Midbrain (tissue), 1 donor: ENCODE results near the gene AKR1C8.
"Not testable (repeated sequence)": the region's sequence is repeated elsewhere in the genome, so short reads cannot be mapped to it uniquely, and the experiment has no call there.

Experiments used
- DNase-seq: peaks from one replicate; lab custom pipeline; 2025; lab: John Stamatoyannopoulos, UW

The AKR1C8 gene

DNA sequence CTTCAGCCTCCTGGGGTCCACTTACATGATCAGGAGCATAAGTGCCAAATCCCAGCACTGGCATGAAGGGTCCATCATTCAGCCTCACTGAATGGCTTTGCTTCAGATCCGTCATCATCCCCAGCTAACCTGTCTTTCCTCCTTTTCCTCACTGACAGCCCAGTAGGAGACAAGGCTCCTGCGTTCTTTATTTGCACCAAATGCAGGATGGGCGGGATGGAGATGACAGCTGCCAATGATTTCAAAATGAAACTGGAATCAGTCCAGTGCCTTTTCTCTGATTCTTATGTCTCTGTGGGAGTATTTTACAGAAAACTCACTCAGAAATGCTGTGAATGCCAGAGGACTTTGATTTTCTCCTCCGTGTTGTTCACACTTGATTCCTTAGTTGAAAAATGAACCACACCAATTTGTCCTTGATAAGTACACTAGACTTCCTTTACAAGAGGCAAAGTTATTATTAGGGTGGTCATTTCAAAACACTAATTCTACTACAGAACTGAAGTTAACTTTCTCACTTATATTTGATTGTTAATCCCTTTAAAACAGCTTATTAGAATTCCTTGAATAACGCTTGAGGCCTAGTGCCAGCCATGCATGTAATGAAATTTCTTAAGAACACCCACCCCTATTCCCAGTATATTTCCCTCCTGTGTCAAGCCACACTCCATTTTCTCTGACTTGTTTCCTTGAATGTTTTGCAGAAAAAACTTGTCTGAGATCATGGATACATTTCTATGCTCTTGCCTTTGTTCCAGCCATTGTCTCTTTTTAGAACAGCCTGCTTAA is at the start of gene AKR1C8:
TSS of gene AKR1C8 (minus strand) at position 164 of the 789 bp plus-strand sequence. CDS start at position 118, 46 bp downstream.
- DNase-seq = no peak

DNA sequence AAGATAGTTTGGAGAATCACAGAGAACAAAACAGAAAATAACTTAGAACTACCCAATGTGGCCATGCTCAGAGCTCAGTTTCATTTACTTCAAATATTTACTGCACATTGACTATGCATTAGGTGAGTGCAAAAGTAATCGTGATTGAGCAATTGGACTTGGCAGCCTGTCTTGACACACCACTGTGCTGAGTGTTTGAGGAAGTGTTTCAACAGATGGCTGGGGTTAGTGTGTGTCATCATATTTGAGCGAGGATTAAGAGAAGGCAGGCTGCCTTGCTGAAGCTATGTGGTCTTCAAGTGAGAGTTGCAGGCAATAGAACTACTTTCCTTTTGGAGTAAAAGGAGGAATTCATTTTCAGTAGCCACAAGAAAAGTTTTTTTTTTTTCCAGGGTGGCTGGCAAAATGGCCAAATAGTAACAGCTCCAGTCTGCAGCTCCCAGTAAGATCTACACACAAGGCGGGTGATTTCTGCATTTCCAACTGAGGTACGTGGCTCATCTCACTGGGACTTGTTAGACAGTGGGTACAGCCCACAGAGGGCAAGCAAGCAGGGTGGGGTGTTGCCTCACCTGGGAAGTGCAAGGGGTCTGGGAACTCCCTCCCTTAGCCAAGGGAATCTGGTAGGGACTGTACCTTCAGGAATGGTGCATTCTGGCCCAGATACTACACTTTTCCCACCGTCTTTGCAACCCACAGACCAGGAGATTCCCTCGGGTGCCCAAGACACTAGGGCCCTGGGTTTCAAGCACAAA is 49.3 kb upstream of the AKR1C8 start:
- DNase-seq = no peak

DNA sequence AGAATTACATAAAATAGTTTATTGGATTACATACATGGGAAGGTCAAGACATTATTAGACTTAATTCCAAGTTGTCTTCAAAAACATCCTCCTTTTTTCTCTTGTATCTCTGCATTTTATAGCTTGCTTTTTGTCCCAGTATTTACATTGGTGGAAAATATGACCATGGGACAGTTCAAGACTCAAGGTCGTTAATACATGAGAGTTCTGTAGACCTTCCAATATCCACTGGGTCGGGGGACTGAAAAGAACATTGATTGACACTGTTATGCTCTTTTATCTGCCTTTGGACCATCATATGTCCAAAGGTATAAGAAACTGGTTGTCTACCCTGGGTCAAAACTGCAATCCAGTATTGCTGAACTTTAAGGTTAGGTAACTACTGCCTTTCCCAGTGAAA is 48.4 kb upstream of the AKR1C8 start:
- no peak for DNase-seq

DNA sequence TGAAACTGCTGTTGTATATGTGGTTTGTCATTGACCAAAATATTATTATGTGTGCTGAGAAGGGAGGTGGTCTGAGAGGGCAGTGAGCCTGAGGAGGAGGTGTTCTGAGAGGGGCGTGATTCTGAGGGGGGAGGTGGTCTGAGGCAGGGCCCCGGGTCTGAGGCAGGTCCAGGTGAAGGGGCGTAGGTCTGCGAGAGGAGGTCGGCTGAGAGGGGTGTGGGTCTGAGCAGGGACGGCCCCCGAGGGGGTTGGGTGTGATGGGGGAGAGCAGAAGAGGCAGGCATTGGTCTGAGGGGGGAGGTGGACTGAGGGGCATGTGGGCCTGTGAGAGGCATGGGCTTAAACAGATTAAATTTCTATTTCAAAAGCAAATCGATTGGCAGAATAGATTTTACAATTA is 44.1 kb upstream of the AKR1C8 start:
- DNase-seq = no peak

DNA sequence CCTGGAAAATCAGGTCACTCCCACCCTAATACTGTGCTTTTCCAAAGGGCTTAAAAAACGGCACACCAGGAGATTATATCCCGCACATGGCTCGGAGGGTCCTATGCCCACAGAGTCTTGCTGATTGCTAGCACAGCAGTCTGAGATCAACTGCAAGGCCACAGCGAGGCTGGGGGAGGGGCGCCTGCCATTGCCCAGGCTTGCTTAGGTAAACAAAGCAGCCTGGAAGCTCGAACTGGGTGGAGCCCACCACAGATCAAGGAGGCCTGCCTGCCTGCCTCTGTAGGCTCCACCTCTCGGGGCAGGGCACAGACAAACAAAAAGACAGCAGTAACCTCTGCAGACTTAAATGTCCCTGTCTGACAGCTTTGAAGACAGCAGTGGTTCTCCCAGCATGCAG is 38.0 kb upstream of the AKR1C8 start:
- not testable (repeated sequence) for DNase-seq

DNA sequence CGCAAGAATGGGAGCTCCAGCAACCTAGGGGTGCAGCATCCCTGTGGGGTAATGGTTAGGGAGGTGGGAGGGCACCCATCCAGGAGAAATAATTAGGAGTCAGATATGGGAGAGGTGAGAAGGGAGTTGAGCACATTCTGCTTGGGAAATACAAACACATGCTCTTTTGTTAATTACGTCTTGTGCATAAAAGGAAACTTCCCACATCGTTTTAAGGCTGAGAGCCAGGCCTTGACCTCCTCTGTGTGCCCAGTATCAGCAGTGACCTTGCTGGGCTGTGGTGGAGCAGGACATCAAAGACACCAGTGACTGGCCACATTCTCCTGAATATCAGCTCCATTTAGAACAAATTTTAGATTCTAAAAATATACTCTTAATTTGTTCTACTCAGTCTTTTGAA is 34.3 kb upstream of the AKR1C8 start:
- no peak for DNase-seq

DNA sequence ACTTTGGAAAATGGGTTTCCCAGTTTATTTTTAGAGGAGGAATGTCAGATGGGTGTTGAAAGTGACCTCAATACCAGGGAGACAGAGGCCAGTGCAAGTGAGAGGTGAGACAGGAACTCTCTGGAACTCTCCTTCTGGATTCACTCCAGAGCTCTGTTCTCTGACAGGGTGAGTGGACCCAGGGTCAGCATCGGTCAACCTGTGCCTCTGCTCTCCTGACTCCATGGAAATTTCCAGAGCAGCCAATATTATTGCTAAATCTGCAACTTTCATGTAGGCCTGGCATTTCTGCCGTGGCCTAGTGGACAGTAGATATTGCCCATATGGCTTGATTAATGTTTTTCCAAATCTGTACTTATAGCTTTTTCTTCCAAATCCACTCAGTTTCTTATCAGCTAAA is 31.9 kb upstream of the AKR1C8 start:
- DNase-seq = no peak

DNA sequence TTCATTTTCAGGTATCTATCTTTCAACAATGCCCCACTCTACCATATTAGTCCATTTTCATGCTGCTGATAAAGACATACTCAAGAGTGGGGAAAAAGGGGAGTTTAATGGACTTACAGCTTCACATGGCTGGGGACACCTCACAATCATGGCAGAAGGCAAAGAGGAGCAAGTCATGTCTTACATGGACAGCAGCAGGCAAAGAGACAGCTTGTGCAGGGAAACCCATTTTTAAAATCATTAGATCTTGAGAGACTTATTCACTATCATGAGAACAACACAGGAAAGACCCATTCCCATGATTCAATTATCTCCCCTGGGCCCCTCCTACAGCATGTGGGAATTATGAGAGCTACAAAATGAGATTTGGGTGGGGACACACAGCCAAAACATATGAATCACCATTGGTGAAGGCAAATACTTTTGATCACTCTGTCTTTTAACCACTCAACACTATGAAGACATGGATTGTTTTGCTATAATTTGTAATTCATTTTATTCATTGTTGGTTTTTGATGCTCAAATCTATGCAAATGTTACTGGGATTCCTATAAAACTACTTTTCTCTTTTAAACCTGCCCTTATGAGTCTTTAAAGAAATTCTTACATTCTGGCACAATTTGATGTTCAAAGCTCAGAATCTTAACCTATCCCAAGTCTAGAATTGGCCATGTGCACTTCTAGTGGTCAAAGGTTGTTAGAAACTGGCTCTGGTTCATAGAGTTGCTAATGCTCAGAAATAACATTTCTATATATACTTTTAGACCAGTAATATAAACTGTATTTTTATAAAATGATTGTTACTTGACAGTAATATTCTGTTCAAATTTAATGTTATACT is 27.0 kb upstream of the AKR1C8 start:
- no peak for DNase-seq

DNA sequence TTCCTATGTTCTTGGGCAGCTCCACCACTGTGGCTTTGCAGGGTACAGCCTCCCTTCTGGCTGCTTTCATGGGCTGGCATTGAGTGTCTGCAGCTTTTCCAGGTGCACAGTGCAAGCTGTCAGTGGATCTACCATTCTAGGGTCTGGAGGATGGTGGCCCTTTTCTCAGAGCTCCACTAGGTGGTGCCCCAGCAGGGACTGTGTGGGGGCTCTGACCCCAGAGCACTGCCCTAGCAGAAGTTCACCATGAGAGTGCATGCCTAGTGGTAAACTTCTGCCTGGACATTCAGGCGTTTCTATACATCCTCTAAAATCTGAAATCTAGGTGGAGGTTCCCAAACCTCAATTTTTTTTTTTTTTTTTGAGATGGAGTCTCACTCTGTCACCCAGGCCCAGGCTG is 25.3 kb upstream of the AKR1C8 start:
- DNase-seq = not testable (repeated sequence)

DNA sequence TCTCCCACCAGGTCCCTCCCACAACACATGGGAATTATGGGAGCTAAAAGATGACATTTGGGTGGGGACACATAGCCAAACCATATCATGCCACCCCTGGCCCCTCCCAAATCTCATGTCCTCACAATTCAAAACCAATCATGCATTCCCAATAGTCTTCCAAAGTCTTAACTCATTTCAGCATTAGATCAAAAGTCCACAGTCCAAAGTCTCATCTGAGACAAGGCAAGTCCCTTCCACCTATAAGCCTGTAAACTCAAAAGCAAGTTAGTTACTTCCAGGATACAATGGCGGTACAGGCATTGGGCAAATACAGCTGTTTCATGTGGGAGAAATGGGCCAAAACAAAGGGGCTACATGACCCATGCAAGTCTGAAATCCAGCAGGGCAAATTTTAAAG is 24.8 kb upstream of the AKR1C8 start:
- DNase-seq = not testable (repeated sequence)

DNA sequence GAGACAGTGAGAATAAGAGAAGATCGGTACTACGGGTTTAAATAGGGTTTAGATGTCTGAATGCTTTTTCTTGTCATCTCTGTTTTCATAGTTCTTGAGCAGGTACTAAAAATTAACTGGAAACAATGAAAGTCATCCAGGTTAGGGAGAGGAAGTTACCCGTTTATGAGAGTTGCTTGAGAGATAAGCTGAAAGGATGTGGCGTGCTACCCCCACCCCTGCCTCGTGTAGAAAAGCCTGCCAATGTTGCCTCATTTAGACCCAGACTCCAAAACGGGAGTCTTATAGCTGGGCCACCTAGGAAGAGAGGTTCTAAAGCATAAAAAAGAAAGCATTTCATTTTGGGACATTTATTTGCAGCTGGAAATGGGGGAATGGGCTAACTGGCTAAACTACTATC is 21.8 kb upstream of the AKR1C8 start:
- DNase-seq = no peak

DNA sequence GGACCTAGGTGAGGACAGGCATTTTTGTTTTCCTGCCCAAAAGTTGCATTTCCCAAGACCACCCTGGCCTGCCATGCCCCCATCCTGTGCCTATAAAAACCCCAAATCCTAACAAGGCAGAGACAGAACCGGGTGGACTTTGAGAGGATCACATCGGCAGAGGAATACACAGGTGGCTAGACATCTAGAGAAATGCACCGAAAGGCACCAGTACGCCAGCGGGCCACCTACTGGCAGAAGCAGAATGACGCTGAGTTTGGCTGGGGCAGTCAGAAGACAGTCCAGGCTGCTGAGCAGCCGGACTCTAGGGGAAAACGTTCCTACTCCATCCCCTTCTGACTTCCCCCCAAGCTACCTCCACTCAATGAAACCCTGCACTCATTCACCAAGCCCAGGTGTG is 14.4 kb upstream of the AKR1C8 start:
- no peak for DNase-seq

DNA sequence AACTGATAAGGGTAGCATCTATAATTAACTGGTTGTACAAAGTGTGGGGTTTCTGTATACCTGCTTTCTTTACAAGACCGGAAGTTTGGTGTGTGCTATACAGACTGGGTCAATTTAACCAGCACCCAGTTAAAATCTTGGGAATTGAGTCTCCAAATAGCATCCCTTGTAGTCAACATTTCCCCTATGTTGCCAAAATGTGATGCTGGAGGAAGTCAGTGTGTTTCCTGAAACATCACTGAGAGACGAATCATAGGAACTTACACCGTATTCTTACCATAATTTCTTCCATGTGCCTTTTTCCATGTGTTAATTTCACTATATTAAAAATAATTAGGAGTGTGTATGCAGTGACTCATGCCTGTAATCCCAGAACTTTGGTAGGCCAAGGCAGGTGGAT is 13.4 kb upstream of the AKR1C8 start:
- no peak for DNase-seq

DNA sequence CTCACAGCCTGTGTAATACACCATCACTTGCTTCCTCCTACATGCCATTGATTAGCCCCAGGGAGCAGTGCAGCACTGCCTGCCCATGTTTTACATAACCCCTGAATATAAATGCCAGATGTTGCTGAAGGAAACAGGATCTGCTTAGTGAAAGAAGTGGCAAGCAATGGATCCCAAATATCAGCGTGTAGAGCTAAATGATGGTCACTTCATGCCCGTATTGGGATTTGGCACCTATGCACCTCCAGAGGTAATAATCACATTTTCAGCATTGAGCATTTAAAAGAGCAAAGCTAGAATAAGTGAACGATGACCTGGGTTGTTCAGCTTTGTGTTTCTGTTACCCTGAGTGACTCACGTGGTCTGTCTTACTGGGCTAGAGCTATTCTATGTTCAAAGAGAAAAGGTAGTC is 11.8 kb upstream of the AKR1C8 start, which contains the start of gene AKR1C4:
TSS of gene AKR1C4 (plus strand) at position 136 of the 412 bp plus-strand sequence. CDS start at position 167, 31 bp downstream.
- DNase-seq = no peak

DNA sequence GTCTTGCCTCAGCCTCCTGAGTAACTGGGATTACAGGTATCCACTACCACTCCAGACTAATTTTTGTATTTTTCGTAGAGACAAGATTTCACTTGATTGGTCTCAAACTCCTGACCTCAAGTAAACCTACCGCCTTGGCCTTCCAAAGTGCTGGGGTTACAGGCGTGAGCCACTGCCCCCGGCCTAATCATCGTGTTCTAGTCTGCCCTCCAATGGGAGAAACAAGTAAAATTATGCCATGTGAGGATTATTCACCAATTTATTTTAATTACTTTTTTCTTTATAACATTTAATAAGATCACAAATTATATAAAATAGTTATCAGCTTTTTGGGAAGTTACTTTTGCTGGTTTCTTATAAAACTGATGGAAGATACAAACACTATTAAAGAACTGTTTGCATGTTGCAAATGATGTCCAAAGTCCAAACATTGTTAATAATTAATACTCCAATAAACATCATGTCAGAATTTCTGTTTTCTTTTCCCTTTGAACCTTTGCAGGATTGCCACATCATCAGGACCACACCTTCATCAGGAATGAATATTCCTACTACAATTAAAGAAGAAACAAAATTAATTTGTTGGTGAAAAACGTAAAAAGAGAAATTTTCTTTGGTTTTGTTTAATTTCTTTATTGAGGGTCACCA is 10.9 kb upstream of the AKR1C8 start:
- DNase-seq = no peak

DNA sequence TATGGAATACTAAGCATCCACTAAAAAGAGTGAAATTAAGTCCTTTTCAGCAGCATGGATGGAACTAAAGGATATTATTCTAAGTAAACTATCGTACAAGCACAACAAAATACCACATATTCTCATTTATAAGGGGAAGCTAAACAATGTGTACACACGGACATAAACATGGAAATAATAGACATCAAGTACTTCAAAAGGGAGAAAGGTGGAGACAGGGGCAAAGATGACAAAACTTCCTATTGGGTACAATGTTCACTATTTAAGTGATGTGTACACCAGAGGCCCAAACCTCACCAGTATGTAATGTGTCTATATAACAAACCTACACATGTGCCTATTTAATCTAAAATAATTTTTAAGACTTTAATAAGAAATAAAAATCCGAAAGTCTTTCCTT is 9.5 kb upstream of the AKR1C8 start:
- no peak for DNase-seq

DNA sequence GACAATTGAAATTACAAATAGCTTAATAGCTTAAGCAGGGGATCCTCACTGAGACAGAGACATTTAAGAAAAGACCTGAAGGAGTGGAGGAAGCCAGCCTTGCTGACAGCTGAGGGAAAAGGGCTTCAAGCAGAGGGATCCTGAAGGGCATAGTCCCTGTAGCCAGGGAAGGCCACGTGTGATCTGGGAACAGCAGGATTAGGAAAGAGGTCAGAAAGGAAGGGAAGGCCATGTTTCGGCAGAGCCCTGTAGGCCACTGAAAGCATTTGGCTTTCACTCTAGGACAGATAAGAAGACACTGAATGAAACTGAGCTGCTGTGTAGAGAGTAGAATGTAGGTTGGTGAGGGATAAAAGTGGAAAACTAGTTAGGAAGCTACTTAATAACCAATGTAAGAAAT is 3.4 kb upstream of the AKR1C8 start:
- DNase-seq = no peak

DNA sequence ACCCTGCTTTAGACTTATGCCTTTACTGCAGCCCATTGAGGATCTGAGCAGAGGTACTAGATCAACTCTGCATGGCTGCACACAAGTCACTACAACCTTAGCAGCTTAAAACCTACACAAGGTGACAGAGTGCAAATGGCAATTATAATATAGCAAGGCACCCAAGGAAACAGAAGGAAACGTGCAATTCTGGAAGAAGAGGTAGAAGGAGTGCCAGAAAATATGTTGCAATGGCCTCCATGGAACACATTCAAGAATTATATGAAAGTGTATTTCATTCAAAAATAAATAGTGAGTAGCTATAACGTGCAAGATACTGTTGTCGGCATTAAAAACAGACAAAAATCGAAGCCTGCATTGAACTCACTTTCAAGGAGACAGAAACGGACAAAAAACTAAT is 2.9 kb upstream of the AKR1C8 start:
- DNase-seq = no peak

DNA sequence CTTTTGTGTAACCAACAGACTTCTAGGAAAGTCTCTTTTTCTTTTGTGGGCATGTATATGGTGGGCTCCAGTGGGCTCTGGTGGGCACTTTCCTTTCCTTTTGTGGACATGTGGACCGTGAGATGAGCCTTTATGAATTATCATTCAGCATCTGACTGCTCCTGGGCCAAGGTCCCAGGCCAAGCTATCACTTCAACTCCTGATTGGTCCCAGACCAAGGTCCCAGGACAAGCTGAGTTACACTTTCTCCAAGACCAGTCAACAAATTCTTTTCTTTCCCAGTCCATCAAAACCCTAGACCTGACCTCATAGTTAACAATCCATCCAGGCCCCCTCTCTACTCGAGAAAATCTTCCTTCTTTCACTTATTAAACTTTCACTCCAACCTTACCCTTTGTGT is 1.0 kb downstream of the AKR1C8 start:
- no peak for DNase-seq

DNA sequence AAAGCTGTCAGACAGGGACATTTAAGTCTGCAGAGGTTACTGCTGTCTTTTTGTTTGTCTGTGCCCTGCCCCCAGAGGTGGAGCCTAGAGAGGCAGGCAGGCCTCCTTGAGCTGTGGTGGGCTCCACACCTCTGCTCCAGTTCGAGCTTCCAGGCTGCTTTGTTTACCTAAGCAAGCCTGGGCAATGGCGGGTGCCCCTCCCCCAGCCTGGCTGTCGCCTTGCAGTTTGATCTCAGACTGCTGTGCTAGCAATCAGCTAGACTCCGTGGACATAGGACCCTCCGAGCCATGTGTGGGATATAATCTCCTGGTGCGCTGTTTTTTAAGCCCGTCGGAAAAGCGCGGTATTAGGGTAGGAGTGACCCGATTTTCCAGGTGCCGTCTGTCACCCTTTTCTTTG is 4.4 kb downstream of the AKR1C8 start:
- not testable (repeated sequence) for DNase-seq

DNA sequence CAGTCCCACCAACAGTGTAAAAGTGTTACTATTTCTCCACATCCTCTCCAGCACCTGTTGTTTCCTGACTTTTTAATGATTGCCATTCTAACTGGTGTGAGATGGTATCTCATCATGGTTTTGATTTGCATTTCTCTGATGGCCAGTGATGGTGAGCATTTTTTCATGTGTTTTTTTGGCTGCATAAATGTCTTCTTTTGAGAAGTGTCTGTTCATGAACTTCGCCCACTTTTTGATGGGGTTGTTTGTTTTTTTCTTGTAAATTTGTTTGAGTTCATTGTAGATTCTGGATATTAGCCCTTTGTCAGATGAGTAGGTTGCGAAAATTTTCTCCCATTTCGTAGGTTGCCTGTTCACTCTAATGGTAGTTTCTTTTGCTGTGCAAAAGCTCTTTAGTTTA is 9.4 kb downstream of the AKR1C8 start:
- DNase-seq = not testable (repeated sequence)

DNA sequence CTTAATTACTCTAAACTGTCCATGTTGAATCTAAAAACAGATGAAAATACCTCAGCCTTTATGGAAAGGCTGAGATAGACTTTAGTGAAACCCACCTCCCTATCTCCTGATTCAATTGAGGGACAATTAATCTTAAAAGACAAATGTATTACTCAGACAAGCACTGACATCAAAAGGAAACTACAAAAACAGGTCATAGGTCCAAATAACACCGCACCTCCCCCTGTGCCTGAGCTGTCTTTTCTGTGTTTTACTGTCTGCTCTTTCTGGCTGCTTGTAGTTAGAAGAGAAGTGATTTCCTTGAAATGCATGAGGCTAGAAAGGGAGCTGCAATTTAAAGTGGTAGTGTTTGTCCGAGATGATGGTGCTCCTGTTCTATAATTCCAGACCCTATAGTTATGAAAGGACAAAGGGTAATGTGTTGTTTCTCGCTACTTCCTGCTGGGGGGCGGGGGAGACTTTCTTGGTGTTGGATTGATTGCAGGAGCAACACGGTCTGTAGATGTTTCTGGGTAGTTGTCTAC is 16.0 kb downstream of the AKR1C8 start:
- DNase-seq = no peak
